Peyer's patch (tissue), 4 donors: ENCODE results near the gene RIMBP2.

ENCODE experiments used
- POLR2A ChIP-seq, 2 donors: fragments of 450-650 bp; IDR thresholded peaks; one replicate each; pipeline ENCODE4 v1.5.1; 2017; ENCODE audit warnings: antibody characterized with exemption in 2 of 2, mild to moderate bottlenecking in 2 of 2, moderate library complexity in 2 of 2
- TF ChIP-seq, protein P1 (sequence below), 6 experiments: fragments of 450-650 bp in 4 of 6; fragments of 200-600 bp in 2 of 6; sonication (generic) in 1 of 6; IDR thresholded peaks; one replicate each; pipeline ENCODE4 v1.5.1; 2017 to 2019; ENCODE audit warnings: antibody characterized with exemption in 6 of 6, mild to moderate bottlenecking in 3 of 6, moderate library complexity in 1 of 6

DNA sequence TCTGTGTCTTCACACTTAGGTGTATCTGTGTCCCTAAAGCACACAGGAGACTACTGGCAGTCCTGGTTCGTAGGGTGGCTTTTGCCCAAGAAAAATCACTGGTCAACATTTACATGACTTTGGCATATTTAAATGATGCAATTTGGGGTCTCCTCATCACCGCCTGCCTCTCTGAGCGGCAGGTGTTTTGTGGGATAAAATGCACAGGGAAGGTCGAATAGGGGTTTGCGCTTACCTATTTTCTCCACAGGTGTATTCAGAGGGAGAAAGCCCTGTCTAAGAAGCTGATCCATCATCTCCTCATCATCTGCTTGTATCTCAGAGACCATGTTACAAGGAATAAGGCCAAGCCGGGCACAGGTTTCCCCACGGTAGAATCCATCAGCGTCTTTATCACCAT lies 303.7 kb downstream of the RIMBP2 start:
- TF ChIP-seq, protein P1, sequence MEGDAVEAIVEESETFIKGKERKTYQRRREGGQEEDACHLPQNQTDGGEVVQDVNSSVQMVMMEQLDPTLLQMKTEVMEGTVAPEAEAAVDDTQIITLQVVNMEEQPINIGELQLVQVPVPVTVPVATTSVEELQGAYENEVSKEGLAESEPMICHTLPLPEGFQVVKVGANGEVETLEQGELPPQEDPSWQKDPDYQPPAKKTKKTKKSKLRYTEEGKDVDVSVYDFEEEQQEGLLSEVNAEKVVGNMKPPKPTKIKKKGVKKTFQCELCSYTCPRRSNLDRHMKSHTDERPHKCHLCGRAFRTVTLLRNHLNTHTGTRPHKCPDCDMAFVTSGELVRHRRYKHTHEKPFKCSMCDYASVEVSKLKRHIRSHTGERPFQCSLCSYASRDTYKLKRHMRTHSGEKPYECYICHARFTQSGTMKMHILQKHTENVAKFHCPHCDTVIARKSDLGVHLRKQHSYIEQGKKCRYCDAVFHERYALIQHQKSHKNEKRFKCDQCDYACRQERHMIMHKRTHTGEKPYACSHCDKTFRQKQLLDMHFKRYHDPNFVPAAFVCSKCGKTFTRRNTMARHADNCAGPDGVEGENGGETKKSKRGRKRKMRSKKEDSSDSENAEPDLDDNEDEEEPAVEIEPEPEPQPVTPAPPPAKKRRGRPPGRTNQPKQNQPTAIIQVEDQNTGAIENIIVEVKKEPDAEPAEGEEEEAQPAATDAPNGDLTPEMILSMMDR (IDR thresholded peaks at IDR 0.05): no peak
- no peak for TF ChIP-seq POLR2A (IDR thresholded peaks at IDR 0.05)
